A673 (cell line): ENCODE data around the gene POLG2. TPM values are rescaled to one million over a fixed set of nuclear protein-coding genes. Genes with fewer than 3 reads are reported as not detected.
"Not testable (repeated sequence)": the region's sequence is repeated elsewhere in the genome, so short reads cannot be mapped to it uniquely, and the experiment has no call there.

ENCODE experiments used
- BruUV-seq: library from RNA; stranded (reverse); fragments of 400-500 nt; replicated peaks from 2 replicates; lab custom pipeline; 2021; lab: Mats Ljungman, UMichigan
- CTCF ChIA-PET: fragments of 300-600 bp; sonication (Branson Sonifier 250); formaldehyde crosslinking; loops from one replicate; lab custom pipeline; 2022; ENCODE audit warnings: antibody characterized with exemption; lab: Charles Lee
- POLR2A ChIA-PET: fragments of 300-600 bp; sonication (Branson Sonifier 250); formaldehyde crosslinking; loops from one replicate; lab custom pipeline; 2022; ENCODE audit warnings: antibody characterized with exemption; ENCODE audit not compliant: low non-redundant PET; lab: Charles Lee
- DNase-seq: peaks from one replicate; pipeline ENCODE4 v3.0.0-alpha.2; 2015; ENCODE audit warnings: low spot score
- H3K27ac ChIP-seq: fragments of 200-600 bp; sonication (generic); 2 replicates; pipeline ENCODE4 v1.5.1; 2016; ENCODE audit warnings: mixed run types, low read depth, mild to moderate bottlenecking, mixed read lengths, antibody characterized with exemption, low read length; ENCODE audit not compliant: poor library complexity, severe bottlenecking
- H3K27me3 ChIP-seq: fragments of 200-600 bp; sonication (generic); replicated peaks from 2 replicates; pipeline ENCODE4 v1.6.1; 2017; ENCODE audit warnings: mixed run types, low read depth, mild to moderate bottlenecking, mixed read lengths, antibody characterized with exemption, low read length; ENCODE audit not compliant: insufficient read depth, poor library complexity
- H3K36me3 ChIP-seq: fragments of 200-600 bp; sonication (generic); 2 replicates; pipeline ENCODE4 v1.6.1; 2016; ENCODE audit warnings: mixed run types, mild to moderate bottlenecking, mixed read lengths, antibody characterized with exemption, low read length; ENCODE audit not compliant: insufficient read depth, poor library complexity, severe bottlenecking
- H3K4me1 ChIP-seq: fragments of 200-600 bp; sonication (generic); 2 replicates; pipeline ENCODE4 v1.6.1; 2017; ENCODE audit warnings: mixed run types, mild to moderate bottlenecking, mixed read lengths, antibody characterized with exemption, low read length; ENCODE audit not compliant: insufficient read depth, poor library complexity, severe bottlenecking
- H3K4me3 ChIP-seq: fragments of 200-600 bp; sonication (generic); 2 replicates; pipeline ENCODE4 v1.5.1; 2016; ENCODE audit warnings: low read depth, mixed run types, mild to moderate bottlenecking, mixed read lengths, low read length; ENCODE audit not compliant: poor library complexity, severe bottlenecking
- H3K9me3 ChIP-seq: fragments of 200-600 bp; sonication (generic); 2 replicates; pipeline ENCODE4 v1.6.1; 2016; ENCODE audit warnings: mixed run types, low read depth, mild to moderate bottlenecking, mixed read lengths, antibody characterized with exemption, low read length; ENCODE audit not compliant: poor library complexity, severe bottlenecking
- CTCF ChIP-seq: fragments of 300-800, 200-600 bp; sonication (generic); conservative IDR thresholded peaks from 2 replicates; pipeline ENCODE4 v1.5.1; 2017; ENCODE audit warnings: low read depth, mild to moderate bottlenecking, antibody characterized with exemption, low read length, moderate library complexity, mixed read lengths
- EZH2 ChIP-seq: fragments of 200-600 bp; sonication (generic); IDR thresholded peaks from 2 replicates; pipeline ENCODE4 v1.6.1; 2017; ENCODE audit warnings: borderline replicate concordance, low read depth, mild to moderate bottlenecking, mixed read lengths, antibody characterized with exemption, low read length; ENCODE audit not compliant: poor library complexity, severe bottlenecking
- intact Hi-C: fragments of 100-400 bp; cut with micrococcal nuclease; formaldehyde crosslinking; loops from one replicate; pipeline ENCODE4 v1.10.0; 2022; ENCODE audit not compliant: unreplicated experiment
- total RNA-seq: library from RNA; stranded (reverse); gene quantifications from 2 replicates; pipeline ENCODE4 v1.2.3, GENCODE V29; 2021

Gene POLG2
- total RNA-seq, 1 experiment from 2014 or later = 25.6 TPM

GRCh38 chr17:64437944-64438525, 58.8 kb downstream of the POLG2 start:
- BruUV-seq = no TSS peak
- no peak overlapping the region for H3K4me3 ChIP-seq
- no peaks in the 10 kb centered on the region for H3K36me3 ChIP-seq
- CTCF ChIA-PET = interaction anchor here (0.6 kb wide), 1 partner anchor 1792 kb away, joined by 3 read pairs; no protein-coding TSS in a partner anchor
- H3K27ac ChIP-seq = no peak overlapping the region
- POLR2A ChIA-PET = no interaction called here
- no peaks in the 10 kb centered on the region for H3K27me3 ChIP-seq
- peaks cover 22% of the 10 kb centered on the region for H3K9me3 ChIP-seq
- TF ChIP-seq CTCF = no peak
- no peak for TF ChIP-seq EZH2
- intact Hi-C loops = no loop called here
- DNase-seq = no peak
- no peaks in the 10 kb centered on the region for H3K4me1 ChIP-seq

- H3K4me1 ChIP-seq = no peaks in the 10 kb centered on the region
- H3K27ac ChIP-seq = no peak overlapping the region
- intact Hi-C loops = no loop called here
- ChIA-PET POLR2A (no interaction called here), CTCF (no interaction called here)
- H3K4me3 ChIP-seq = no peak overlapping the region
- TF ChIP-seq EZH2 (no peak), CTCF (no peak)
- no peaks in the 10 kb centered on the region for H3K36me3 ChIP-seq
- H3K27me3 ChIP-seq = no peaks in the 10 kb centered on the region
- no TSS peak for BruUV-seq
- no peaks in the 10 kb centered on the region for H3K9me3 ChIP-seq
- DNase-seq = no peak
These were observed 65.3 kb downstream of the POLG2 start for GRCh38 chr17:64431534-64431933.

GRCh38 chr17:64430036-64430435, 66.8 kb downstream of the POLG2 start:
- H3K27ac ChIP-seq, CTCF ChIA-PET, DNase-seq, POLR2A ChIA-PET, H3K4me1 ChIP-seq, H3K9me3 ChIP-seq, intact Hi-C loops, BruUV-seq, H3K36me3 ChIP-seq, H3K27me3 ChIP-seq, H3K4me3 ChIP-seq: not testable (repeated sequence)

GRCh38 chr17:64428406-64428805, 68.4 kb downstream of the POLG2 start:
- intact Hi-C loops = loop anchor here (10.0 kb wide), 2 partner anchors 506 to 776 kb away; no protein-coding TSS in a partner anchor

More at GRCh38 chr17:64428406-64428805, 68.4 kb downstream of the POLG2 start:
- ChIA-PET POLR2A (no interaction called here), CTCF (interaction anchor here (0.7 kb wide), 1 partner anchor 464 kb away, joined by 14 read pairs; no protein-coding TSS in a partner anchor)
- DNase-seq = no peak
- no peak overlapping the region for H3K27ac ChIP-seq
- H3K9me3 ChIP-seq = no peaks in the 10 kb centered on the region
- H3K4me1 ChIP-seq = peaks cover 6% of the 10 kb centered on the region
- BruUV-seq = no TSS peak
- TF ChIP-seq EZH2 (no peak), CTCF (no peak)
- H3K27me3 ChIP-seq = no peaks in the 10 kb centered on the region
- H3K4me3 ChIP-seq = no peak overlapping the region
- H3K36me3 ChIP-seq = no peaks in the 10 kb centered on the region
